Hepatocyte (in vitro differentiated cells): ENCODE measurements around the gene NXPH1. TPM values are rescaled to one million over a fixed set of nuclear protein-coding genes. Genes with fewer than 3 reads are reported as not detected.

Source experiments
- DNase-seq: peaks from one replicate; pipeline ENCODE4 v3.0.0-alpha.2; 2016; ENCODE audit warnings: low spot score
- H2AFZ ChIP-seq: fragments of 200-600 bp; sonication (generic); 2 replicates; pipeline ENCODE4 v1.6.0; 2016; ENCODE audit warnings: antibody characterized with exemption, mild to moderate bottlenecking
- H3K27ac ChIP-seq: fragments of 200-600 bp; sonication (generic); 2 replicates; pipeline ENCODE4 v1.5.1; 2016; ENCODE audit warnings: mild to moderate bottlenecking
- H3K27me3 ChIP-seq: fragments of 200-600 bp; sonication (generic); 2 replicates; pipeline ENCODE4 v1.6.1; 2016
- H3K36me3 ChIP-seq: fragments of 200-600 bp; sonication (generic); replicated peaks from 2 replicates; pipeline ENCODE4 v1.5.1; 2016; ENCODE audit warnings: low read depth; ENCODE audit not compliant: insufficient read depth
- H3K4me1 ChIP-seq: fragments of 200-600 bp; sonication (generic); 2 replicates; pipeline ENCODE4 v1.5.1; 2016; ENCODE audit warnings: mild to moderate bottlenecking, moderate library complexity; ENCODE audit not compliant: insufficient read depth
- H3K4me2 ChIP-seq: fragments of 200-600 bp; sonication (generic); 2 replicates; pipeline ENCODE4 v1.6.0; 2016
- H3K4me3 ChIP-seq: fragments of 200-600 bp; sonication (generic); 2 replicates; pipeline ENCODE4 v1.5.1; 2016; ENCODE audit warnings: mild to moderate bottlenecking
- H3K79me2 ChIP-seq: fragments of 200-600 bp; sonication (generic); 2 replicates; pipeline ENCODE4 v1.6.0; 2017; ENCODE audit warnings: mild to moderate bottlenecking
- H3K9me2 ChIP-seq: fragments of 200-600 bp; sonication (generic); replicated peaks from 2 replicates; pipeline ENCODE4 v1.6.0; 2017; ENCODE audit warnings: mild to moderate bottlenecking; ENCODE audit not compliant: insufficient read depth
- H3K9me3 ChIP-seq: fragments of 200-600 bp; sonication (generic); 2 replicates; pipeline ENCODE4 v1.5.1; 2016; ENCODE audit warnings: low read depth, mild to moderate bottlenecking
- H4K20me1 ChIP-seq: fragments of 200-600 bp; sonication (generic); 2 replicates; pipeline ENCODE4 v1.6.0; 2016; ENCODE audit warnings: mild to moderate bottlenecking; ENCODE audit not compliant: insufficient read depth, poor library complexity, severe bottlenecking
- CTCF ChIP-seq: fragments of 200-600 bp; sonication (generic); IDR thresholded peaks from 2 replicates; pipeline ENCODE4 v1.5.1; 2016; ENCODE audit warnings: antibody characterized with exemption, mild to moderate bottlenecking; ENCODE audit not compliant: poor library complexity
- EZH2 ChIP-seq: fragments of 200-600 bp; sonication (generic); IDR thresholded peaks from 2 replicates; pipeline ENCODE4 v1.6.1; 2016; ENCODE audit warnings: antibody characterized with exemption, mild to moderate bottlenecking, borderline replicate concordance
- EZH2phosphoT487 ChIP-seq: fragments of 200-600 bp; sonication (generic); IDR thresholded peaks from one replicate; pipeline ENCODE4 v1.6.1; 2018; ENCODE audit warnings: antibody characterized with exemption, mild to moderate bottlenecking, low read depth, moderate library complexity; ENCODE audit not compliant: unreplicated experiment, severe bottlenecking
- WGBS: methylation state at CpG from one replicate; pipeline ENCODE4 v1.1.6; 2016; ENCODE audit warnings: low lambda C conversion rate; ENCODE audit errors: missing lambda C conversion rate; 5-methylcytosine and 5-hydroxymethylcytosine counted together
- polyA plus RNA-seq: library from polyadenylated mRNA; unstranded; fragments of >200 nt; fragmentation: Nextera tagmentation; extraction: Ambion mirVana; gene quantifications from 2 replicates; pipeline ENCODE4 v1.2.1, GENCODE V29; 2016
- total RNA-seq: library from RNA; depleted of rRNA; stranded (reverse); fragments of >200 nt; gene quantifications from 2 replicates; pipeline ENCODE4 v1.2.3, GENCODE V29; 2014

The NXPH1 gene
- total and polyA plus RNA-seq, 2 experiments from 2014 or later: not detected

GRCh38 chr7:8637322-8637721 is 203.9 kb downstream of the NXPH1 start:
- Histone ChIP-seq H3K9me3 (no peaks in the 10 kb centered on the region), H3K36me3 (no peaks in the 10 kb centered on the region), H3K27me3 (no peaks in the 10 kb centered on the region), H3K4me1 (no peaks in the 10 kb centered on the region), H3K4me3 (no peak overlapping the region), H3K79me2 (no peaks in the 10 kb centered on the region), H3K27ac (no peak overlapping the region), H2AFZ (no peak overlapping the region), H3K4me2 (no peak overlapping the region), H4K20me1 (no peaks in the 10 kb centered on the region), H3K9me2 (no peaks in the 10 kb centered on the region)
- 87% methylated on average over 4 of the region's 4 CpGs for WGBS
- TF ChIP-seq EZH2: no peak
- no peak for TF ChIP-seq EZH2phosphoT487
- TF ChIP-seq CTCF: no peak
- DNase-seq: no peak

- Histone ChIP-seq H3K36me3 (no peaks in the 10 kb centered on the region), H3K9me3 (no peaks in the 10 kb centered on the region), H2AFZ (no peak overlapping the region), H3K27ac (no peak overlapping the region), H3K4me1 (no peaks in the 10 kb centered on the region), H3K27me3 (no peaks in the 10 kb centered on the region), H3K4me2 (no peak overlapping the region), H4K20me1 (no peaks in the 10 kb centered on the region), H3K4me3 (no peak overlapping the region), H3K79me2 (no peaks in the 10 kb centered on the region), H3K9me2 (no peaks in the 10 kb centered on the region)
- DNase-seq: no peak
- WGBS: 69% methylated on average over 7 of the region's 7 CpGs
- TF ChIP-seq EZH2phosphoT487: no peak
- TF ChIP-seq CTCF: no peak
- TF ChIP-seq EZH2: no peak
These were observed 204.7 kb downstream of the NXPH1 start for GRCh38 chr7:8638076-8638475.

- H3K79me2 ChIP-seq: no peaks in the 10 kb centered on the region
- no peaks in the 10 kb centered on the region for H3K9me2 ChIP-seq
- no peak overlapping the region for H3K4me3 ChIP-seq
- no peak overlapping the region for H3K4me2 ChIP-seq
- DNase-seq: no peak
- no peaks in the 10 kb centered on the region for H3K9me3 ChIP-seq
- H3K27ac ChIP-seq: no peak overlapping the region
- no peak overlapping the region for H2AFZ ChIP-seq
- no peak for TF ChIP-seq EZH2
- no peak for TF ChIP-seq EZH2phosphoT487
- no peak for TF ChIP-seq CTCF
- no peaks in the 10 kb centered on the region for H3K4me1 ChIP-seq
- WGBS: 85% methylated on average over 5 of the region's 5 CpGs
- H3K36me3 ChIP-seq: no peaks in the 10 kb centered on the region
- H4K20me1 ChIP-seq: no peaks in the 10 kb centered on the region
- no peaks in the 10 kb centered on the region for H3K27me3 ChIP-seq
These were observed 206.3 kb downstream of the NXPH1 start for GRCh38 chr7:8639668-8640067.

GRCh38 chr7:8640671-8641070 is 207.3 kb downstream of the NXPH1 start:
- no peak for TF ChIP-seq EZH2
- no peak for TF ChIP-seq CTCF
- no peak for TF ChIP-seq EZH2phosphoT487
- WGBS: 81% methylated on average over 1 of the region's 1 CpG
- H2AFZ ChIP-seq: no peak overlapping the region
- no peak overlapping the region for H3K4me3 ChIP-seq
- no peaks in the 10 kb centered on the region for H3K27me3 ChIP-seq
- H3K27ac ChIP-seq: no peak overlapping the region
- no peaks in the 10 kb centered on the region for H4K20me1 ChIP-seq
- no peaks in the 10 kb centered on the region for H3K36me3 ChIP-seq
- H3K79me2 ChIP-seq: no peaks in the 10 kb centered on the region
- no peak overlapping the region for H3K4me2 ChIP-seq
- no peaks in the 10 kb centered on the region for H3K4me1 ChIP-seq
- DNase-seq: no peak
- H3K9me2 ChIP-seq: no peaks in the 10 kb centered on the region
- no peaks in the 10 kb centered on the region for H3K9me3 ChIP-seq
